Measurements from ENCODE around the gene WNT1. TPM values are rescaled to one million over a fixed set of nuclear protein-coding genes. Genes with fewer than 3 reads are reported as not detected.
A peak's percentile ranks its signal among the peaks of the same experiment; 100 is the strongest.

WNT1 gene
- total RNA-seq, 1 donor from 2014 or later = not detected

DNA sequence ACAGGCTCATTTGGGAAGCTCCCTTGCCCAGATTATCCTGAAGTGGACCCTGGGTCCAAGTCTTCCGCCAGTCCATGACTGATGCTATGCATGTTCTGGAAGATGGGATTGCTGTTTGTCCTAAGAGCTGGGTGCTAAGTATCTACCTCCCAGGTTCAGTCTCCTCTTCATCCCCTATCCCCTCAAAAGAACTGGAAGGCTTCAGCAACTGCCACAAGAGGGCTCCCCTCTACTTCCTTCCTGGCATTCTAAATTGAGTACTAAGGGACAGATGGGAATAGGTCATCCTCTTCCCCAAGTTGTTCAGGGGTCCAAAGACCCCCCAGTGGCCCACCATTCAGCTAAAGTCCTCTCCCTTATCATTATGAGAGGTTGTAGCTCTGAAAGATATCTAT, 43.8 kb upstream of the WNT1 start:
- no peak overlapping the region for H3K27ac Mint-ChIP-seq
- no peaks in the 10 kb centered on the region for H3K9me3 Mint-ChIP-seq
- TF ChIP-seq, protein P1, sequence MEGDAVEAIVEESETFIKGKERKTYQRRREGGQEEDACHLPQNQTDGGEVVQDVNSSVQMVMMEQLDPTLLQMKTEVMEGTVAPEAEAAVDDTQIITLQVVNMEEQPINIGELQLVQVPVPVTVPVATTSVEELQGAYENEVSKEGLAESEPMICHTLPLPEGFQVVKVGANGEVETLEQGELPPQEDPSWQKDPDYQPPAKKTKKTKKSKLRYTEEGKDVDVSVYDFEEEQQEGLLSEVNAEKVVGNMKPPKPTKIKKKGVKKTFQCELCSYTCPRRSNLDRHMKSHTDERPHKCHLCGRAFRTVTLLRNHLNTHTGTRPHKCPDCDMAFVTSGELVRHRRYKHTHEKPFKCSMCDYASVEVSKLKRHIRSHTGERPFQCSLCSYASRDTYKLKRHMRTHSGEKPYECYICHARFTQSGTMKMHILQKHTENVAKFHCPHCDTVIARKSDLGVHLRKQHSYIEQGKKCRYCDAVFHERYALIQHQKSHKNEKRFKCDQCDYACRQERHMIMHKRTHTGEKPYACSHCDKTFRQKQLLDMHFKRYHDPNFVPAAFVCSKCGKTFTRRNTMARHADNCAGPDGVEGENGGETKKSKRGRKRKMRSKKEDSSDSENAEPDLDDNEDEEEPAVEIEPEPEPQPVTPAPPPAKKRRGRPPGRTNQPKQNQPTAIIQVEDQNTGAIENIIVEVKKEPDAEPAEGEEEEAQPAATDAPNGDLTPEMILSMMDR (IDR thresholded peaks at IDR 0.05; ENCODE audit: unreplicated experiment) = no peak
- H3K4me1 Mint-ChIP-seq = no peaks in the 10 kb centered on the region
- no peak for DNase-seq (ENCODE audit: low spot score in 2 of 2, unreplicated experiment in 2 of 2)
- no peak overlapping the region for H3K4me3 Mint-ChIP-seq
- peaks cover 36% of the 10 kb centered on the region for H3K36me3 Mint-ChIP-seq
- no peaks in the 10 kb centered on the region for H3K27me3 Mint-ChIP-seq (ENCODE audit: low read depth)

DNA sequence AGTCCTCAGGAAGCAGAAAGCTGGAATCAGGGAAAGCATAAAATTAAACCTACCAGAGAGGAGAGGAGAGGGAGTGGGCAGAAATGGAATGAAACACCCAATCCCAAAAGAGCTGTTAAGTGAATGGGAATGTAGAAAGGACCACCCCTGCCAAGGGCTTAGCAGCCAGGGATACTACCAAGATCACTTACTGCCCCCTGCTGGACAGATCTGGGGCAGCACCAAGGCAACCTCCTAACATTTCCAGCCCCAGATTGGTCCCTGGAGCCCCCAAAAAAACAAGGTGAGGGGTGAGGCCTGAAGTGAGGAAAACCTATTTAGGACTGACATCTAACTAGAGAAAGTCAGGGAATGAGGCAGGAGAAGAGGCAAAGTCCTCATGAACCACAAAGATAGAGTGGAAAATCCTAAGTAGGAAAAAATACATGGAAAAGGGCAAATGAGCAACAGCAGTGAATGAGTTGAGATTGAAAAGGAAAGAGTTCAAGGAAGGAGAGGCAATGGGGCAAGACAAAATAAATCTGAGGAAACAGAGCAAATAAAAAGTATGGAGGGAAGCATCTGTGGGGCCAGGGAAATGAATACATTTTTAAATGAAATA, 41.6 kb upstream of the WNT1 start:
- no peaks in the 10 kb centered on the region for H3K4me1 Mint-ChIP-seq
- H3K36me3 Mint-ChIP-seq = peaks cover 27% of the 10 kb centered on the region
- no peaks in the 10 kb centered on the region for H3K9me3 Mint-ChIP-seq
- H3K27ac Mint-ChIP-seq = peak overlapping the region; percentile 54
- H3K27me3 Mint-ChIP-seq (ENCODE audit: low read depth) = no peaks in the 10 kb centered on the region
- TF ChIP-seq, protein P1 (IDR thresholded peaks at IDR 0.05; ENCODE audit: unreplicated experiment) = peak; percentile 89
- H3K4me3 Mint-ChIP-seq = no peak overlapping the region
- peak; percentile 52 to 87 for DNase-seq (ENCODE audit: low spot score in 2 of 2, unreplicated experiment in 2 of 2)

DNA sequence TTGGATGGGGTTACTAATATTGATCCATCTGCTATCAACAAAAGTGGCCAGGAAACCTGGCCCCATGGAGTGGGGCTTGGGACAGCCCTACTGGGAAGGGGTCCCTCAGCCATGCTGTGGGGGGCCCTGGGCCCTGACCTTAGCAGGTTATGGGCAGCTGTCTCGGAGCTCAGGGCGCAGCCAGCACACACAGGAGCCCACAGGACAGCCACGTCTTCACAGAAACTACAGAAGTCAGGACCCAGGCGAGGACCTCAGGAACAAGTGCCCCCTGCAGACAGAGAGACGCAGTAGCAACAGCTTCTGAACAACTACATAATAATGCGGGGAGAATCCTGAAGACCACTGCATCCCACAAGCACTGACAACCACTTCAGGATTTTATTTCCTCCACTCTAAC, 41.0 kb upstream of the WNT1 start:
- Mint-ChIP-seq H3K4me3 (no peak overlapping the region), H3K27me3 (ENCODE audit: low read depth) (no peaks in the 10 kb centered on the region), H3K4me1 (no peaks in the 10 kb centered on the region), H3K27ac (no peak overlapping the region), H3K9me3 (no peaks in the 10 kb centered on the region), H3K36me3 (peaks cover 27% of the 10 kb centered on the region)
- TF ChIP-seq, protein P1 (IDR thresholded peaks at IDR 0.05; ENCODE audit: unreplicated experiment) = no peak
- DNase-seq (ENCODE audit: low spot score in 2 of 2, unreplicated experiment in 2 of 2) = no peak

DNA sequence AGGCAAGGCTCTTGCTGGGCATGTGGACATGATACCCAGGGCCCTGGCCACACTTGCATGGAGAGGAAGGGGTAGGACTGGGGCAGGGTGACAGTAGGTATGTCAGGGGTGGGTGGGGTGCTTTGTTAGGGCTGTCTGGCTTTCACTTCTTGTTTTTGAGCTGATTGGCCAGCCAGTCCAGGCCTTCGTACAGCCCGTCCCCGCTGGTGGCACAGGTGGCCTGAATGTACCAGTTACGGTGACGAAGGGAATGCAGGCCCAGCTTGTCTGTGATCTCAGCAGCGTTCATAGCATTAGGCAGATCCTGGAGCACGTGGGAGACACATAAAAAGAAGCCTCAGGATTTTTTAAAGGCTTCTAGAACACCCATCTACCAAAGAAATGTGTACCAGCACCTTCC, 39.3 kb upstream of the WNT1 start:
- TF ChIP-seq, protein P1 (IDR thresholded peaks at IDR 0.05; ENCODE audit: unreplicated experiment) = no peak
- Mint-ChIP-seq H3K9me3 (no peaks in the 10 kb centered on the region), H3K4me3 (no peak overlapping the region), H3K27ac (no peak overlapping the region), H3K27me3 (ENCODE audit: low read depth) (no peaks in the 10 kb centered on the region), H3K4me1 (no peaks in the 10 kb centered on the region), H3K36me3 (peaks cover 20% of the 10 kb centered on the region)
- DNase-seq (ENCODE audit: low spot score in 2 of 2, unreplicated experiment in 2 of 2) = no peak

DNA sequence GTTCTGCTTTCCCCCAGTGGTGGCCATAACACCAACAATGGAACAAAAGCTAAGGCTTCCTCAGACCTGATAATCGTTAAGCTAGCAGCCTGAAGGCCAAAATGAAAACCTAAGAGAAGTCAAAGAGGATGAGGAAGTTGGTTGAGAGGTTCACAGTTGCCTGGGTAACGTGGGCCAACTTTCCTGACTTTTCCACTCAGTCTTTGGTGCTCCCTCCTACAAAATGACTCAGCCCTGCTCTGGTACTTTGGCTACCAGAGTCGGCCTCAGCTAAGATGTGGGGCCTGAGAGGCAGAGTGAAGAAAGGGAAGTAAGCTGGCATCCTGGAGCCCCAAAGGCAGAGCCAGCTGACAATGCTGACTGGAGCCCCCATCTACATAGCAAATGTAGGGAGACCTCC, 37.9 kb upstream of the WNT1 start:
- no peak for DNase-seq (ENCODE audit: low spot score in 2 of 2, unreplicated experiment in 2 of 2)
- Mint-ChIP-seq H3K27me3 (ENCODE audit: low read depth) (no peaks in the 10 kb centered on the region), H3K4me1 (no peaks in the 10 kb centered on the region), H3K4me3 (no peak overlapping the region), H3K27ac (no peak overlapping the region), H3K36me3 (peaks cover 17% of the 10 kb centered on the region), H3K9me3 (no peaks in the 10 kb centered on the region)
- TF ChIP-seq, protein P1 (IDR thresholded peaks at IDR 0.05; ENCODE audit: unreplicated experiment) = no peak

DNA sequence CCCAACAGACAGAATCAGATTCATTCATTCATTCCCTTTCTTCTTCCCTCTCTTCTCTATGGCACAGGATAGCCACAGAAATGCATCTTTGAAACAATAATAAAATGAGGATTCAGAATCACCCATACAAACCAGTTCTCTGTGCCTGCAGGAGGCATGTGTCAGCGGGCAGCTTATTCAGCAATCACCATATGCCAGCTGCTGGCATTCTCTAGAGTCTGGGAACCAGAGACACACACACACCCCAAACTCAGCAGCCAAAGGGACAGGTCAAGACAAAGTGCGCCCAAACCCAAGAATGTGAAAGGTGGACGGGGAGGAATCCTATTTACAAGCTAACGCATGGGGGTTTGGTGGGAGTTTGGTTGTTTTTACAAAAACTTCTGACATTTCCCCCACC, 34.9 kb upstream of the WNT1 start:
- no peak for DNase-seq (ENCODE audit: low spot score in 2 of 2, unreplicated experiment in 2 of 2)
- Mint-ChIP-seq H3K9me3 (no peaks in the 10 kb centered on the region), H3K4me1 (no peaks in the 10 kb centered on the region), H3K36me3 (peaks cover 17% of the 10 kb centered on the region), H3K27me3 (ENCODE audit: low read depth) (no peaks in the 10 kb centered on the region), H3K4me3 (no peak overlapping the region), H3K27ac (no peak overlapping the region)
- TF ChIP-seq, protein P1 (IDR thresholded peaks at IDR 0.05; ENCODE audit: unreplicated experiment) = no peak

All from mesothelial cell of epicardium (in vitro differentiated cells).